ENCODE results near the gene CEP72.

DNA sequence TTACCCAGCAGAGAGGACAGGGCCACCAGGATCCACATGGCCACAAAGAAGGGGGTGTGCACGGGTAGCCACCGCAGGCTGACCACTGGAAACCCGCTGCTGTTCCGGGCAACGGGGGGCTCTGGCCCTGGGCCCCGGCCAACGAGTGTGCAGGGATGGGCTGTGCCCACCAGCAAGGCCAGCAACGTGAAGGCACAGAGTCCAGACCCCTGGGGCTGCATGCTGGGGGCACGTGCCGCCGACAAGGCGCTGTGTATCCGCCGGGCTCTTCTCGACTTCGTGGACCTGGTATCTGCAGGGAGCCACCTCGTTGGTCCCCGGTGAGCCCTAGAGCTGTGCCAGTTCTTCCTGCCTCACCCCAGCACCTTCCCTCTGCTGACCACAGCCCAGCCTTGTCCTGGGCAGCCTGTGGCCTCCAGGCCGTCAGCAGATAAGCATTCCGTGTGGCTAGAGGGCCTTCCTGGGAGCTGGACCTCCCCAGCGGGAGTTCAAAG lies 42.2 kb upstream of the CEP72 start:
- TF ChIP-seq, protein P1, sequence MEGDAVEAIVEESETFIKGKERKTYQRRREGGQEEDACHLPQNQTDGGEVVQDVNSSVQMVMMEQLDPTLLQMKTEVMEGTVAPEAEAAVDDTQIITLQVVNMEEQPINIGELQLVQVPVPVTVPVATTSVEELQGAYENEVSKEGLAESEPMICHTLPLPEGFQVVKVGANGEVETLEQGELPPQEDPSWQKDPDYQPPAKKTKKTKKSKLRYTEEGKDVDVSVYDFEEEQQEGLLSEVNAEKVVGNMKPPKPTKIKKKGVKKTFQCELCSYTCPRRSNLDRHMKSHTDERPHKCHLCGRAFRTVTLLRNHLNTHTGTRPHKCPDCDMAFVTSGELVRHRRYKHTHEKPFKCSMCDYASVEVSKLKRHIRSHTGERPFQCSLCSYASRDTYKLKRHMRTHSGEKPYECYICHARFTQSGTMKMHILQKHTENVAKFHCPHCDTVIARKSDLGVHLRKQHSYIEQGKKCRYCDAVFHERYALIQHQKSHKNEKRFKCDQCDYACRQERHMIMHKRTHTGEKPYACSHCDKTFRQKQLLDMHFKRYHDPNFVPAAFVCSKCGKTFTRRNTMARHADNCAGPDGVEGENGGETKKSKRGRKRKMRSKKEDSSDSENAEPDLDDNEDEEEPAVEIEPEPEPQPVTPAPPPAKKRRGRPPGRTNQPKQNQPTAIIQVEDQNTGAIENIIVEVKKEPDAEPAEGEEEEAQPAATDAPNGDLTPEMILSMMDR (conservative IDR thresholded peaks at IDR 0.05; ENCODE audit: low read depth, low read length) = no peak
- TF ChIP-seq EZH2phosphoT487 (IDR thresholded peaks at IDR 0.05; ENCODE audit: borderline replicate concordance, low read length) (no peak), EZH2 (IDR thresholded peaks at IDR 0.05; ENCODE audit: low read length, unreplicated experiment) (no peak)
